WTC11 (cell line): ENCODE measurements around the gene GCM1. TPM values are rescaled to one million over a fixed set of nuclear protein-coding genes. Genes with fewer than 3 reads are reported as not detected.

Source experiments
- ATAC-seq: fragments of 200-7000 bp; cut with Tn5 transposase; 2 replicates; pipeline ENCODE4 v1.10.0; 2021; ENCODE audit warnings: mild to moderate bottlenecking, moderate library complexity
- CTCF ChIA-PET: fragments of 300-600 bp; sonication (Branson Sonifier 250); formaldehyde crosslinking; loops from one replicate; lab custom pipeline; 2021; ENCODE audit warnings: antibody characterized with exemption; lab: Charles Lee
- POLR2A ChIA-PET: fragments of 350-600 bp; sonication (Branson Sonifier 250); formaldehyde crosslinking; loops from one replicate; lab custom pipeline; 2021; ENCODE audit warnings: antibody characterized with exemption; lab: Charles Lee
- DNase-seq: peaks from one replicate; pipeline ENCODE4 v3.0.0; 2021; ENCODE audit warnings: low spot score
- H3K27ac Mint-ChIP-seq: 2 replicates; pipeline ENCODE4 v1.8.0; 2021; ENCODE audit warnings: mixed read lengths
- H3K27me3 Mint-ChIP-seq: 2 replicates; pipeline ENCODE4 v1.8.0; 2021; ENCODE audit warnings: low read depth, mild to moderate bottlenecking, moderate library complexity, mixed read lengths
- H3K36me3 Mint-ChIP-seq: 2 replicates; pipeline ENCODE4 v1.8.0; 2021; ENCODE audit warnings: mixed read lengths
- H3K4me1 Mint-ChIP-seq: 2 replicates; pipeline ENCODE4 v1.8.0; 2022; ENCODE audit warnings: mixed read lengths
- H3K4me3 Mint-ChIP-seq: 2 replicates; pipeline ENCODE4 v1.8.0; 2021; ENCODE audit warnings: mild to moderate bottlenecking, moderate library complexity, mixed read lengths
- H3K9me3 Mint-ChIP-seq: 2 replicates; pipeline ENCODE4 v1.8.0; 2021; ENCODE audit warnings: mixed read lengths
- CREB1 ChIP-seq: sonication (generic); formaldehyde crosslinking; IDR thresholded peaks from 2 replicates; pipeline ENCODE4 v1.8.0; 2023; ENCODE audit warnings: mild to moderate bottlenecking, missing genetic modification reagents
- ETV6 ChIP-seq: sonication (generic); formaldehyde crosslinking; IDR thresholded peaks from 2 replicates; pipeline ENCODE4 v1.8.1; 2022; ENCODE audit warnings: mild to moderate bottlenecking, missing genetic modification reagents
- FOXP1 ChIP-seq: sonication (generic); formaldehyde crosslinking; IDR thresholded peaks from 2 replicates; pipeline ENCODE4 v1.8.0; 2022; ENCODE audit warnings: missing genetic modification reagents, mild to moderate bottlenecking, moderate library complexity, borderline replicate concordance
- GABPB1 ChIP-seq: sonication (generic); formaldehyde crosslinking; IDR thresholded peaks from 2 replicates; pipeline ENCODE4 v1.8.1; 2023; ENCODE audit warnings: mild to moderate bottlenecking, missing genetic modification reagents
- GTF2I ChIP-seq: fragments of 250-450 bp; sonication (Bioruptor Pico); conservative IDR thresholded peaks from 2 replicates; pipeline ENCODE4 v1.4.0; 2021; ENCODE audit warnings: mild to moderate bottlenecking
- JAZF1 ChIP-seq: fragments of 250-450 bp; sonication (Bioruptor Pico); IDR thresholded peaks from 2 replicates; pipeline ENCODE4 v1.9.0; 2021; ENCODE audit warnings: moderate library complexity, mild to moderate bottlenecking, inconsistent platforms
- NFATC4 ChIP-seq: fragments of 250-450 bp; sonication (Bioruptor Pico); IDR thresholded peaks from 2 replicates; pipeline ENCODE4 v1.9.0; 2021; ENCODE audit warnings: mild to moderate bottlenecking
- NR1H2 ChIP-seq: sonication (generic); formaldehyde crosslinking; IDR thresholded peaks from 2 replicates; pipeline ENCODE4 v1.9.0; 2021; ENCODE audit warnings: mild to moderate bottlenecking, moderate library complexity, missing genetic modification reagents
- NR2C2 ChIP-seq: sonication (generic); formaldehyde crosslinking; IDR thresholded peaks from 2 replicates; pipeline ENCODE4 v1.8.0; 2022; ENCODE audit warnings: mild to moderate bottlenecking, missing genetic modification reagents
- OVOL2 ChIP-seq: fragments of 250-450 bp; sonication (Bioruptor Pico); IDR thresholded peaks from 2 replicates; pipeline ENCODE4 v1.9.0; 2021; ENCODE audit warnings: mild to moderate bottlenecking, borderline replicate concordance
- ZBTB21 ChIP-seq: sonication (generic); formaldehyde crosslinking; IDR thresholded peaks from 2 replicates; pipeline ENCODE4 v1.8.1; 2023; ENCODE audit warnings: mild to moderate bottlenecking, missing genetic modification reagents, borderline replicate concordance
- ZNF138 ChIP-seq: sonication (generic); formaldehyde crosslinking; conservative IDR thresholded peaks from 2 replicates; pipeline ENCODE4 v1.8.1; 2022; ENCODE audit warnings: mild to moderate bottlenecking, moderate library complexity, missing genetic modification reagents
- ZNF232 ChIP-seq: sonication (generic); formaldehyde crosslinking; IDR thresholded peaks from 2 replicates; pipeline ENCODE4 v1.8.0; 2022; ENCODE audit warnings: mild to moderate bottlenecking, missing genetic modification reagents
- ZNF263 ChIP-seq: sonication (generic); formaldehyde crosslinking; IDR thresholded peaks from 2 replicates; pipeline ENCODE4 v1.8.1; 2022; ENCODE audit warnings: low read depth, mild to moderate bottlenecking, moderate library complexity, missing genetic modification reagents
- ZNF396 ChIP-seq: fragments of 250-450 bp; sonication (Bioruptor Pico); IDR thresholded peaks from 2 replicates; pipeline ENCODE4 v1.8.0; 2021; ENCODE audit warnings: mild to moderate bottlenecking, moderate library complexity, borderline replicate concordance
- total RNA-seq: library from RNA; stranded (reverse); gene quantifications from 3 replicates; pipeline ENCODE4 v1.2.3, GENCODE V29; 2021
- TF ChIP-seq, protein P1 (sequence below): fragments of 250-450 bp; sonication (Bioruptor Pico); conservative IDR thresholded peaks from 2 replicates; pipeline ENCODE4 v1.9.0; 2021; ENCODE audit warnings: mild to moderate bottlenecking
- TF ChIP-seq, protein P2 (sequence below): sonication (generic); formaldehyde crosslinking; IDR thresholded peaks from 2 replicates; pipeline ENCODE4 v1.8.0; 2022; ENCODE audit warnings: mild to moderate bottlenecking, missing genetic modification reagents
- TF ChIP-seq, protein P3 (sequence below): sonication (generic); formaldehyde crosslinking; IDR thresholded peaks from 2 replicates; pipeline ENCODE4 v1.8.0; 2023; ENCODE audit warnings: missing genetic modification reagents, mild to moderate bottlenecking, borderline replicate concordance
- TF ChIP-seq, protein P4 (sequence below): sonication (generic); formaldehyde crosslinking; IDR thresholded peaks from 2 replicates; pipeline ENCODE4 v1.8.0; 2022; ENCODE audit warnings: mild to moderate bottlenecking, missing genetic modification reagents
- TF ChIP-seq, protein P5 (sequence below): sonication (generic); formaldehyde crosslinking; IDR thresholded peaks from 2 replicates; pipeline ENCODE4 v1.8.1; 2023; ENCODE audit warnings: mild to moderate bottlenecking, moderate library complexity, missing genetic modification reagents
- TF ChIP-seq, protein P6 (sequence below): sonication (generic); formaldehyde crosslinking; conservative IDR thresholded peaks from 2 replicates; pipeline ENCODE4 v1.8.1; 2023; ENCODE audit warnings: mild to moderate bottlenecking, low read depth, missing genetic modification reagents, moderate library complexity

Gene GCM1
- total RNA-seq, 1 experiment from 2014 or later, result 0.09 TPM

DNA sequence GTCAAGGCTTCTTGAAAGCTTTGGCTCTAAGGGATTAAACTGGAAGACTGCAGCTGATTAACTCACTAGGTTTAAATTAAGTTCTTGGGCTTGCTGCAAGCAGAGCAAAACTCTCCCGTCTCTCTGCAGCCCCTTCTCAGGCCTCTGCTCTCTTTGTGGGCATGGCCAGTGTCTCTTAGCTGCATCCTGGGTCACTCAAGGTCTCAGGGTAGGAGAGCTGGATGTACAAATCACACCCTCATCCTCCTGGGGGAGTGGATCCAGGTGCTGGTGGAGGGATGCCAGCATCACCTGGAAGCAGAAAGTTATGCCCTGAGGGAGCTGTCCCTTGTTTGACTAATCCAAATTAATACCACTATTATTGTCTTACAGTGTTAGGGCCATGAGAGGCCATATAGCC lies 35.8 kb downstream of the GCM1 start:
- no peak overlapping the region for H3K27ac Mint-ChIP-seq
- peaks cover 2% of the 10 kb centered on the region; the same call in 1 of the 2 replicates for H3K4me1 Mint-ChIP-seq
- no peak for DNase-seq
- no peak overlapping the region for H3K4me3 Mint-ChIP-seq
- CTCF ChIA-PET, result interaction anchor here (0.6 to 1.7 kb wide), 6 partner anchors 9 to 380 kb away, joined by 3 to 4 read pairs (median 4); no protein-coding TSS in a partner anchor
- POLR2A ChIA-PET, result no interaction called here
- peaks cover 19% of the 10 kb centered on the region for H3K9me3 Mint-ChIP-seq
- peaks cover 6% of the 10 kb centered on the region for H3K36me3 Mint-ChIP-seq
- ATAC-seq, result no peak; the same call in 1 of the 2 replicates
- H3K27me3 Mint-ChIP-seq, result no peaks in the 10 kb centered on the region; the same call in 1 of the 2 replicates
- TF ChIP-seq, protein P1, sequence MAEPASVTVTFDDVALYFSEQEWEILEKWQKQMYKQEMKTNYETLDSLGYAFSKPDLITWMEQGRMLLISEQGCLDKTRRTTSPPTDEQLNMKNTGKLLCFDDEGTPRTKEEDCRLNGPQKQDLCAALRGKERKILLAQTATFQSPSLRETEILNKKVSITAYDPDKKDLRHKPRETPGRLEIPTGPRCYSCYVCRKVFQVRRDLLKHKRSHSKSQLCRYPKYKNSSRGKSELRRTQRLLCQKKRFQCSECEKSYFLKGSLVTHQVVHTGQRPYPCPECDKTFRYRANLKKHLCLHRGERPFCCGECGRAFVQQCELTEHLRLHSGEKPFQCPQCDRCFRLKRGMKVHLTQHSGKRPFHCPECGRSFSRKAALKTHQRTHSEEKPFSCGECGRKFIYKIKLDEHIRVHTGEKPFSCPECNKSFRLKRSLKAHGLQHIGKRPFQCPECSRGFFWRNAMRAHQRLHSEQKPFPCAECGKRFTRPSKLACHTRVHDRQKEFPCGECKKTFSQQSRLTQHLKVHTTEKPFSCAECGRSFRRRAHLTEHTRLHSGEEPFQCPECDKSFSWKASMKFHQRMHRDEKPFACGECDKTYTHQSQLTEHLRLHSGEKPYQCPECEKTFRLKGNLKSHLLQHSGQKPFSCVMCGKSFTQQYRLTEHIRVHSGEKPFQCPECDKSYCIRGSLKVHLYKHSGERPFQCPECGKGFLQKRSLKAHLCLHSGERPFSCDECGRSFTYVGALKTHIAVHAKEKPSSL (CRISPR knock-in tag), result no peak
- TF ChIP-seq NFATC4 (no peak), ZNF138 (CRISPR knock-in tag) (no peak)
- TF ChIP-seq, protein P2, sequence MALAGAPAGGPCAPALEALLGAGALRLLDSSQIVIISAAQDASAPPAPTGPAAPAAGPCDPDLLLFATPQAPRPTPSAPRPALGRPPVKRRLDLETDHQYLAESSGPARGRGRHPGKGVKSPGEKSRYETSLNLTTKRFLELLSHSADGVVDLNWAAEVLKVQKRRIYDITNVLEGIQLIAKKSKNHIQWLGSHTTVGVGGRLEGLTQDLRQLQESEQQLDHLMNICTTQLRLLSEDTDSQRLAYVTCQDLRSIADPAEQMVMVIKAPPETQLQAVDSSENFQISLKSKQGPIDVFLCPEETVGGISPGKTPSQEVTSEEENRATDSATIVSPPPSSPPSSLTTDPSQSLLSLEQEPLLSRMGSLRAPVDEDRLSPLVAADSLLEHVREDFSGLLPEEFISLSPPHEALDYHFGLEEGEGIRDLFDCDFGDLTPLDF (CRISPR knock-in tag), result no peak

DNA sequence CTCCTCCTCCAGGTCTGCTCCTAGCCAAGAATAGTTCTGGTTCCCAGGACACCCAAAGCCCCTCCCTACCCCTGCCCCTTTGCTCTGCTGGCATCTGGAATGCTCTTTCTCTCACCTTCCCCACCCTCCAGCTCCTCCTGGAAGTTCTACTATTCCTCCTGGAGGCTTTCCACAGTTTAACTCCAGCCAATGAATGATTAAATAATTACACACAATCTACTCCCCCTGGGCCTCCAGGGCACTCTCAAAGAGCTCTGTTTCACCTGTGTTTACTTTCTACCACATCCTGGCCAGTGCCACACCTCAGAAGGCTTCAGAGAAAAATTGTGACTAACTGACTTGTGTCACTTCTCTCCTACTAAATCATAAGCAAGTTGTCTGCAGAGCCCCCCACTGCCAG lies 36.2 kb downstream of the GCM1 start:
- peaks cover 2% of the 10 kb centered on the region; the same call in 1 of the 2 replicates for H3K4me1 Mint-ChIP-seq
- no peak overlapping the region for H3K4me3 Mint-ChIP-seq
- H3K27ac Mint-ChIP-seq, result 0 out of 2 replicates have a peak overlapping the region, but pooled peaks have one; percentile 12
- H3K36me3 Mint-ChIP-seq, result peaks cover 6% of the 10 kb centered on the region
- TF ChIP-seq, protein P3, sequence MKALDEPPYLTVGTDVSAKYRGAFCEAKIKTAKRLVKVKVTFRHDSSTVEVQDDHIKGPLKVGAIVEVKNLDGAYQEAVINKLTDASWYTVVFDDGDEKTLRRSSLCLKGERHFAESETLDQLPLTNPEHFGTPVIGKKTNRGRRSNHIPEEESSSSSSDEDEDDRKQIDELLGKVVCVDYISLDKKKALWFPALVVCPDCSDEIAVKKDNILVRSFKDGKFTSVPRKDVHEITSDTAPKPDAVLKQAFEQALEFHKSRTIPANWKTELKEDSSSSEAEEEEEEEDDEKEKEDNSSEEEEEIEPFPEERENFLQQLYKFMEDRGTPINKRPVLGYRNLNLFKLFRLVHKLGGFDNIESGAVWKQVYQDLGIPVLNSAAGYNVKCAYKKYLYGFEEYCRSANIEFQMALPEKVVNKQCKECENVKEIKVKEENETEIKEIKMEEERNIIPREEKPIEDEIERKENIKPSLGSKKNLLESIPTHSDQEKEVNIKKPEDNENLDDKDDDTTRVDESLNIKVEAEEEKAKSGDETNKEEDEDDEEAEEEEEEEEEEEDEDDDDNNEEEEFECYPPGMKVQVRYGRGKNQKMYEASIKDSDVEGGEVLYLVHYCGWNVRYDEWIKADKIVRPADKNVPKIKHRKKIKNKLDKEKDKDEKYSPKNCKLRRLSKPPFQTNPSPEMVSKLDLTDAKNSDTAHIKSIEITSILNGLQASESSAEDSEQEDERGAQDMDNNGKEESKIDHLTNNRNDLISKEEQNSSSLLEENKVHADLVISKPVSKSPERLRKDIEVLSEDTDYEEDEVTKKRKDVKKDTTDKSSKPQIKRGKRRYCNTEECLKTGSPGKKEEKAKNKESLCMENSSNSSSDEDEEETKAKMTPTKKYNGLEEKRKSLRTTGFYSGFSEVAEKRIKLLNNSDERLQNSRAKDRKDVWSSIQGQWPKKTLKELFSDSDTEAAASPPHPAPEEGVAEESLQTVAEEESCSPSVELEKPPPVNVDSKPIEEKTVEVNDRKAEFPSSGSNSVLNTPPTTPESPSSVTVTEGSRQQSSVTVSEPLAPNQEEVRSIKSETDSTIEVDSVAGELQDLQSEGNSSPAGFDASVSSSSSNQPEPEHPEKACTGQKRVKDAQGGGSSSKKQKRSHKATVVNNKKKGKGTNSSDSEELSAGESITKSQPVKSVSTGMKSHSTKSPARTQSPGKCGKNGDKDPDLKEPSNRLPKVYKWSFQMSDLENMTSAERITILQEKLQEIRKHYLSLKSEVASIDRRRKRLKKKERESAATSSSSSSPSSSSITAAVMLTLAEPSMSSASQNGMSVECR (CRISPR knock-in tag), result no peak
- TF ChIP-seq CREB1 (CRISPR knock-in tag) (no peak), ZNF232 (CRISPR knock-in tag) (no peak), ETV6 (no peak), JAZF1 (CRISPR knock-in tag) (no peak), NR1H2 (CRISPR knock-in tag) (no peak), ZNF263 (CRISPR knock-in tag) (no peak), GTF2I (no peak), ZNF396 (CRISPR knock-in tag) (no peak), FOXP1 (CRISPR knock-in tag) (no peak), NR2C2 (no peak), OVOL2 (CRISPR knock-in tag) (no peak), ZBTB21 (no peak), GABPB1 (no peak)
- TF ChIP-seq, protein P4, sequence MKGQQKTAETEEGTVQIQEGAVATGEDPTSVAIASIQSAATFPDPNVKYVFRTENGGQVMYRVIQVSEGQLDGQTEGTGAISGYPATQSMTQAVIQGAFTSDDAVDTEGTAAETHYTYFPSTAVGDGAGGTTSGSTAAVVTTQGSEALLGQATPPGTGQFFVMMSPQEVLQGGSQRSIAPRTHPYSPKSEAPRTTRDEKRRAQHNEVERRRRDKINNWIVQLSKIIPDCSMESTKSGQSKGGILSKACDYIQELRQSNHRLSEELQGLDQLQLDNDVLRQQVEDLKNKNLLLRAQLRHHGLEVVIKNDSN (CRISPR knock-in tag), result no peak
- TF ChIP-seq, protein P5, sequence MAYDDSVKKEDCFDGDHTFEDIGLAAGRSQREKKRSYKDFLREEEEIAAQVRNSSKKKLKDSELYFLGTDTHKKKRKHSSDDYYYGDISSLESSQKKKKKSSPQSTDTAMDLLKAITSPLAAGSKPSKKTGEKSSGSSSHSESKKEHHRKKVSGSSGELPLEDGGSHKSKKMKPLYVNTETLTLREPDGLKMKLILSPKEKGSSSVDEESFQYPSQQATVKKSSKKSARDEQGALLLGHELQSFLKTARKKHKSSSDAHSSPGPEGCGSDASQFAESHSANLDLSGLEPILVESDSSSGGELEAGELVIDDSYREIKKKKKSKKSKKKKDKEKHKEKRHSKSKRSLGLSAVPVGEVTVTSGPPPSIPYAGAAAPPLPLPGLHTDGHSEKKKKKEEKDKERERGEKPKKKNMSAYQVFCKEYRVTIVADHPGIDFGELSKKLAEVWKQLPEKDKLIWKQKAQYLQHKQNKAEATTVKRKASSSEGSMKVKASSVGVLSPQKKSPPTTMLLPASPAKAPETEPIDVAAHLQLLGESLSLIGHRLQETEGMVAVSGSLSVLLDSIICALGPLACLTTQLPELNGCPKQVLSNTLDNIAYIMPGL, result no peak
- TF ChIP-seq, protein P6, sequence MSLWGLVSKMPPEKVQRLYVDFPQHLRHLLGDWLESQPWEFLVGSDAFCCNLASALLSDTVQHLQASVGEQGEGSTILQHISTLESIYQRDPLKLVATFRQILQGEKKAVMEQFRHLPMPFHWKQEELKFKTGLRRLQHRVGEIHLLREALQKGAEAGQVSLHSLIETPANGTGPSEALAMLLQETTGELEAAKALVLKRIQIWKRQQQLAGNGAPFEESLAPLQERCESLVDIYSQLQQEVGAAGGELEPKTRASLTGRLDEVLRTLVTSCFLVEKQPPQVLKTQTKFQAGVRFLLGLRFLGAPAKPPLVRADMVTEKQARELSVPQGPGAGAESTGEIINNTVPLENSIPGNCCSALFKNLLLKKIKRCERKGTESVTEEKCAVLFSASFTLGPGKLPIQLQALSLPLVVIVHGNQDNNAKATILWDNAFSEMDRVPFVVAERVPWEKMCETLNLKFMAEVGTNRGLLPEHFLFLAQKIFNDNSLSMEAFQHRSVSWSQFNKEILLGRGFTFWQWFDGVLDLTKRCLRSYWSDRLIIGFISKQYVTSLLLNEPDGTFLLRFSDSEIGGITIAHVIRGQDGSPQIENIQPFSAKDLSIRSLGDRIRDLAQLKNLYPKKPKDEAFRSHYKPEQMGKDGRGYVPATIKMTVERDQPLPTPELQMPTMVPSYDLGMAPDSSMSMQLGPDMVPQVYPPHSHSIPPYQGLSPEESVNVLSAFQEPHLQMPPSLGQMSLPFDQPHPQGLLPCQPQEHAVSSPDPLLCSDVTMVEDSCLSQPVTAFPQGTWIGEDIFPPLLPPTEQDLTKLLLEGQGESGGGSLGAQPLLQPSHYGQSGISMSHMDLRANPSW, result no peak
- ATAC-seq, result no peak; the same call in 1 of the 2 replicates
- peaks cover 19% of the 10 kb centered on the region for H3K9me3 Mint-ChIP-seq
- POLR2A ChIA-PET, result no interaction called here
- DNase-seq, result no peak
- CTCF ChIA-PET, result interaction anchor here (0.9 to 1.7 kb wide), 5 partner anchors 9 to 380 kb away, joined by 3 to 4 read pairs (median 4); no protein-coding TSS in a partner anchor
- H3K27me3 Mint-ChIP-seq, result no peaks in the 10 kb centered on the region; the same call in 1 of the 2 replicates
